Calu3 (cell line): Measurements from ENCODE around the gene CTSD. TPM values are rescaled to one million over a fixed set of nuclear protein-coding genes. Genes with fewer than 3 reads are reported as not detected.

Experiments
- BruUV-seq: library from RNA; stranded (reverse); fragments of 400-500 nt; replicated peaks from 2 replicates; lab custom pipeline; 2021; lab: Mats Ljungman, UMichigan
- CTCF ChIA-PET: fragments of 300-600 bp; sonication (Branson Sonifier 250); formaldehyde crosslinking; loops from one replicate; lab custom pipeline; 2022; ENCODE audit warnings: antibody characterized with exemption; lab: Charles Lee
- DNase-seq: peaks from one replicate; pipeline ENCODE4 v3.0.0; 2022
- H3K27ac Mint-ChIP-seq: one replicate; pipeline ENCODE4 v1.8.0; 2022; ENCODE audit warnings: mixed read lengths; ENCODE audit not compliant: unreplicated experiment
- H3K27me3 Mint-ChIP-seq: one replicate; pipeline ENCODE4 v1.8.0; 2022; ENCODE audit warnings: mixed read lengths; ENCODE audit not compliant: unreplicated experiment
- H3K36me3 Mint-ChIP-seq: one replicate; pipeline ENCODE4 v1.8.0; 2022; ENCODE audit warnings: mild to moderate bottlenecking, moderate library complexity, mixed read lengths; ENCODE audit not compliant: insufficient read depth, unreplicated experiment
- H3K4me1 Mint-ChIP-seq: one replicate; pipeline ENCODE4 v1.8.0; 2022; ENCODE audit warnings: mild to moderate bottlenecking, low read depth, mixed read lengths; ENCODE audit not compliant: unreplicated experiment
- H3K4me3 Mint-ChIP-seq: one replicate; pipeline ENCODE4 v1.8.0; 2022; ENCODE audit warnings: mild to moderate bottlenecking, low read depth, moderate library complexity, mixed read lengths; ENCODE audit not compliant: unreplicated experiment
- H3K9me3 Mint-ChIP-seq: one replicate; pipeline ENCODE4 v1.8.0; 2022; ENCODE audit warnings: low read depth, mixed read lengths; ENCODE audit not compliant: unreplicated experiment
- intact Hi-C: fragments of 100-400 bp; cut with micrococcal nuclease; formaldehyde crosslinking; loops from one replicate; pipeline ENCODE4 v1.10.0; 2022; ENCODE audit not compliant: unreplicated experiment
- total RNA-seq: library from RNA; stranded (reverse); gene quantifications from 2 replicates; pipeline ENCODE4 v1.2.3, GENCODE V29; 2022
- TF ChIP-seq, protein P1 (sequence below): fragments of 200-600 bp; IDR thresholded peaks from one replicate; pipeline ENCODE4 v1.8.0; 2022; ENCODE audit warnings: antibody characterized with exemption; ENCODE audit not compliant: unreplicated experiment

Gene CTSD
- total RNA-seq, 1 experiment from 2014 or later: 531 TPM

DNA sequence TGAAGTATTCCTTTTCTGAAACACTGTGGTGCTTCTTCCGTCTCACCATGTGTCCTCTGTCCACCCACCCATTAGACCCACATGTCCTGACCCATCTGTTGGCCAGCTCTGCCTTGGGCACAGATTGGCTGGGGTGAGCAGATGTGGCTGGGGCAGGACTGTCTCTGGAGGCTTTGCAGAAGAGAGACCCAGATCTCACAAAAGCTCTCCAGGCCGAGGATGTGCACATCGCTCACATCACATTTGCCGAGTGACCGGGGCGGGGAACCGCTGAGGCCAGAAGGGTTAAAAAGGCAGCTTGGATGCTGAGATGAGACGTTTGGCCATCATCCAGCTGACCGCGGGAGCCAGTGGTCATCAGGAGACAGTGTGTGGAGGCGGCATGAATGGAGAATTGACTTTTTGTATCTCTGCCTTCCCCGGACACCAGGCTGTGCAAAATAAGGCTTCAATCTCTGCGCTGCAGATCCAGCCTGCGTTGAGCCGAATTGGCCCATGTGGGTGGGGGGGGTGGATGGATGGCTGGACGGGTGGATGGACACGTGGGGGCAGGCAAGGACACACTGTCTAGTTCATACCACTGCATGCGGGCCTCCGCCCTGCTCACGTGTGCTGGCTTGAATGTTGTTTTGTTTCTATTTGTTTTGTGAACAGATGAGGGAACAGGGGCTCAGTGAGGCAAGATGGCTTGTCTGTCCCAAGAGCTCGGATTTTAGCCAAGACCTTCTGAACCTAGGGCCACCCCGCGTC lies 19.4 kb downstream of the CTSD start:
- intact Hi-C loops: no loop called here
- TF ChIP-seq, protein P1, sequence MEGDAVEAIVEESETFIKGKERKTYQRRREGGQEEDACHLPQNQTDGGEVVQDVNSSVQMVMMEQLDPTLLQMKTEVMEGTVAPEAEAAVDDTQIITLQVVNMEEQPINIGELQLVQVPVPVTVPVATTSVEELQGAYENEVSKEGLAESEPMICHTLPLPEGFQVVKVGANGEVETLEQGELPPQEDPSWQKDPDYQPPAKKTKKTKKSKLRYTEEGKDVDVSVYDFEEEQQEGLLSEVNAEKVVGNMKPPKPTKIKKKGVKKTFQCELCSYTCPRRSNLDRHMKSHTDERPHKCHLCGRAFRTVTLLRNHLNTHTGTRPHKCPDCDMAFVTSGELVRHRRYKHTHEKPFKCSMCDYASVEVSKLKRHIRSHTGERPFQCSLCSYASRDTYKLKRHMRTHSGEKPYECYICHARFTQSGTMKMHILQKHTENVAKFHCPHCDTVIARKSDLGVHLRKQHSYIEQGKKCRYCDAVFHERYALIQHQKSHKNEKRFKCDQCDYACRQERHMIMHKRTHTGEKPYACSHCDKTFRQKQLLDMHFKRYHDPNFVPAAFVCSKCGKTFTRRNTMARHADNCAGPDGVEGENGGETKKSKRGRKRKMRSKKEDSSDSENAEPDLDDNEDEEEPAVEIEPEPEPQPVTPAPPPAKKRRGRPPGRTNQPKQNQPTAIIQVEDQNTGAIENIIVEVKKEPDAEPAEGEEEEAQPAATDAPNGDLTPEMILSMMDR: no peak
- no peak for DNase-seq
- no peaks in the 10 kb centered on the region for H3K4me1 Mint-ChIP-seq
- BruUV-seq: no TSS peak
- H3K27me3 Mint-ChIP-seq: no peaks in the 10 kb centered on the region
- peaks cover 14% of the 10 kb centered on the region for H3K36me3 Mint-ChIP-seq
- no peaks in the 10 kb centered on the region for H3K9me3 Mint-ChIP-seq
- H3K4me3 Mint-ChIP-seq: no peak overlapping the region
- CTCF ChIA-PET: interaction anchor here (0.8 kb wide), 1 partner anchor 17 kb away, joined by 3 read pairs; no protein-coding TSS in a partner anchor
- H3K27ac Mint-ChIP-seq: no peak overlapping the region

DNA sequence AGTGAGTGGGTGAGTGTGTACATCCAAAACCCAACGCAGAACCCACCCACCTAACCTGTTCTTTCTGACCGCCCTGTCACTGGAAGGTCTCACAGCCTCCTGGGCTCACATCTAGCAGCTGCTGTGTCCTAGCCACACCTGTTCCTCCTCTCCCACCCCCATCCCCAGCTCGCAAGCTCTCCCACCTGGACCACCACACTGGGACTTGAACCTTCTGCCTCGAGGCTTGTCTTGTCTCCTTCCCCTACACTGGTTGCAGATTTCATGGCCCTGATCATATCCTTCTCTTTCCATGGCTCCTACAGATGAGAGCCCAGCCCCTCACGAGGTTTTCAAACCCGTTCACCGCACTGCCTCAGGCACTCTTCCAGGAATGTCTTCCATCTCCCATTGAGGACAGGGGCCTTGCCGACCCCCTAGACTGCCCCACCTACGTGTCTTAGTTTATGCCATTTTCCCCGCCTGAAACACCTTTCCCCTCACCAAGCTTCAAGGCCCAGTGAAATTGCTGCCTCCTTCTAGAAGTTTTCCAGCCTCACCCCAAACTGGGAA lies 20.1 kb downstream of the CTSD start:
- TF ChIP-seq, protein P1: no peak
- H3K9me3 Mint-ChIP-seq: no peaks in the 10 kb centered on the region
- peaks cover 13% of the 10 kb centered on the region for H3K36me3 Mint-ChIP-seq
- H3K27me3 Mint-ChIP-seq: no peaks in the 10 kb centered on the region
- CTCF ChIA-PET: no interaction called here
- H3K27ac Mint-ChIP-seq: no peak overlapping the region
- no peak for DNase-seq
- intact Hi-C loops: no loop called here
- BruUV-seq: no TSS peak
- H3K4me1 Mint-ChIP-seq: no peaks in the 10 kb centered on the region
- H3K4me3 Mint-ChIP-seq: no peak overlapping the region

DNA sequence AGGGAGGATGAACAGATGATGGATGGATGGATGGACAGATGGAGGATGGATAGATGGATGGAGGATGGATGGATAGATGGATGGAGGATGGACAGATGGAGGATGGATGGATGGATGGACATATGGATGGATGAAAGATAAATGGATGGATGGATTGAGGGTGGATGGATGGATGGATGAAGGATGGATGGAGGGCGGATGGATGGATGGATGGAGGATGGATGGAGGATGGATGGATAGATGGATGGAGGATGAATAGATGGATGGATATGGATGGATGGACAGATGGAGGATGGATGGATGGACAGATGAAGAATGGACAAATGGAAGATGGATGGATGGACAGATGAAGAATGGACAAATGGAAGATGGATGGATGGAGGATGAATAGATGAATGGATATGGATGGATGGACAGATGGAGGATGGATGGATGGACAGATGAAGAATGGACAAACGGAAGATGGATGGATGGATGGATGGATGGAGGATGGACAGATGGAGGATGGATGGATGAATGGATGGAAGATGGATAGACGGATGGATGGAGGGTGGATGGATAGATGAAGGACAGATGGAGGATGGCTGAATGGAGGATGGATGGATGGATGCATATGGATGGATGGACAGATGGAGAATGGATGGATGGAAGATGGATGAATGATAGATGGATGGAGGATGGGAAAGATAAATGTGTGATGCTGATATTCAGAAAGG lies 20.7 kb downstream of the CTSD start:
- no peaks in the 10 kb centered on the region for H3K9me3 Mint-ChIP-seq
- no peak overlapping the region for H3K4me3 Mint-ChIP-seq
- peaks cover 18% of the 10 kb centered on the region for H3K36me3 Mint-ChIP-seq
- H3K27ac Mint-ChIP-seq: no peak overlapping the region
- intact Hi-C loops: no loop called here
- no peak for DNase-seq
- CTCF ChIA-PET: no interaction called here
- no peaks in the 10 kb centered on the region for H3K4me1 Mint-ChIP-seq
- no peaks in the 10 kb centered on the region for H3K27me3 Mint-ChIP-seq
- TF ChIP-seq, protein P1: no peak
- BruUV-seq: no TSS peak

DNA sequence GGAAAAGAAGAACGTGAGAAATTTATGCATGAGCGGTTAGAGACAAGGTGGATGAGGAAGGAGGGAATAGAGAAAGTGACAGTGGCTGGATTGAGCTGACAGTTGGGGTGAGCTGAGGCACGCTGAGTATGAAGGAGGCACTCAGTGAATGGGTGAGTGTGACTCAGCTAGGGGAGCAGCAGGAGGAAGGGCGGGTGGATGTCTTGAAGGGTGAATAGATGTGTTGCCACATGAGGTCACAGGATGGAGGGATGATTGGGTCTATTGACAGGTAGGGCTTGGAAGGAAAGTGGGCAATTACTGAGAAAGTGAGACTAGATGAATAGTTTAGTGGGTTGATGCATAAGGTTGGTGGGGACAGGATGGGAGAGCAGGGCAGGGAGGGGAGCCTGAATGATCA lies 21.4 kb downstream of the CTSD start:
- TF ChIP-seq, protein P1: no peak
- CTCF ChIA-PET: no interaction called here
- TSS peak; percentile 44 for BruUV-seq
- intact Hi-C loops: no loop called here
- Mint-ChIP-seq H3K36me3 (peaks cover 24% of the 10 kb centered on the region), H3K27me3 (no peaks in the 10 kb centered on the region), H3K4me3 (no peak overlapping the region), H3K4me1 (no peaks in the 10 kb centered on the region), H3K27ac (no peak overlapping the region), H3K9me3 (no peaks in the 10 kb centered on the region)
- no peak for DNase-seq
